ENCODE results near the gene HPSE2. TPM values are rescaled to one million over a fixed set of nuclear protein-coding genes. Genes with fewer than 3 reads are reported as not detected.

HPSE2 gene
- total and polyA plus RNA-seq, 2 of the 8 experiments (the other 6 are each of a cell fraction or from before 2014, with no cell fraction given), result 0.41 to 0.58 TPM

DNA sequence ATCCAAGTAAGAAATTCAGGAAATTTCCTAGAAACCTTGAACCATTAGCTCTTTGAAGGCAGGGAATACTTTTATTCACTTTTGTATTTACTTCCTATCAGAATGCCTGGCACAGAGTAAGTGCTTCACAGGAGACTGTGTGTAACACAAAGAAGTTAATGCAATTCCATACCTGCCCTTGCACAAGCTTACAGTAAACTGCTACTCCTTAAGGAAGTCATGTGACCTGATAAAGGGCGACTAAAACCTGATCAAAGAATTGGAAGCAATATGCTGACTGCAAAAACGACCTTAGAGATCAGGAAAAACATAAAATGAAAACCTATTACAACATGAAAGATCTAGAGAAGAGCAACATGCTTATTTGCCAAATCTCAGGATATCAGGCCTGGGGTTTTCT is 610.7 kb downstream of the HPSE2 start:
- ChIA-PET POLR2A (ENCODE audit: partially characterized antibody) (interaction anchor here (0.7 kb wide), 1 partner anchor 190 kb away, joined by 3 read pairs; no protein-coding TSS in a partner anchor), CTCF (ENCODE audit: partially characterized antibody) (interaction anchor here (0.6 to 1.2 kb wide), 3 partner anchors 21 to 112 kb away, joined by 3 to 4 read pairs (median 3); no protein-coding TSS in a partner anchor)
- Histone ChIP-seq H4K5ac (ENCODE audit: insufficient read length, low read depth, low read length) (no peak overlapping the region), H2AK5ac (ENCODE audit: low read depth, low read length) (no peak overlapping the region), H3K9me3 (ENCODE audit: insufficient read depth in 2 of 2, low read depth in 1 of 2, low read length in 1 of 2) (no peaks in the 10 kb centered on the region), H2BK120ac (replicated peaks; ENCODE audit: low read depth, low read length) (no peak overlapping the region), H3K27me3 (replicated peaks in 1 of 4; ENCODE audit: control insufficient read depth in 3 of 4, extremely low read depth in 1 of 4, insufficient read depth in 3 of 4, low read length in 3 of 4) (no peaks in the 10 kb centered on the region), H3K4me1 (replicated peaks in 1 of 4; ENCODE audit: control insufficient read depth in 3 of 4, insufficient read depth in 4 of 4, low read length in 3 of 4) (peaks cover 0 to 12% (median 9%) of the 10 kb centered on the region in 4 experiments; a peak in 4 of 7 replicates), H3K18ac (ENCODE audit: extremely low read depth, low read length) (no peak overlapping the region), H2BK12ac (ENCODE audit: low read depth, low read length) (no peak overlapping the region), H4K20me1 (replicated peaks in 1 of 2; ENCODE audit: control insufficient read depth in 1 of 2, insufficient read depth in 2 of 2, low read length in 2 of 2) (no peaks in the 10 kb centered on the region), H3K9ac (replicated peaks in 1 of 4; ENCODE audit: extremely low read depth in 1 of 4, low read depth in 3 of 4, low read length in 3 of 4) (no peak overlapping the region), H2BK15ac (ENCODE audit: low read length) (no peak overlapping the region), H3K14ac (ENCODE audit: insufficient read length) (no peak overlapping the region), H2AFZ (ENCODE audit: low read length) (no peak overlapping the region; the same call in 1 of the 2 replicates), H3K79me2 (ENCODE audit: control insufficient read depth in 1 of 2, insufficient read depth in 2 of 2, low read length in 2 of 2) (no peaks in the 10 kb centered on the region), H4K8ac (ENCODE audit: extremely low read depth, insufficient read depth, low read length) (no peak overlapping the region), H3K27ac (ENCODE audit: low read depth, low read length) (no peak overlapping the region), H3K4me2 (ENCODE audit: insufficient read depth in 1 of 2, low read depth in 2 of 2, low read length in 2 of 2) (no peak overlapping the region), H3K79me1 (ENCODE audit: low read depth, low read length) (no peaks in the 10 kb centered on the region), H2BK20ac (ENCODE audit: low read length) (no peak overlapping the region), H3K36me3 (ENCODE audit: control insufficient read depth in 2 of 4, insufficient read depth in 4 of 4, low read length in 3 of 4) (no peaks in the 10 kb centered on the region), H4K91ac (replicated peaks; ENCODE audit: insufficient read length, low read length) (no peak overlapping the region), H3K56ac (replicated peaks; ENCODE audit: insufficient read length, low read depth, low read length) (no peak overlapping the region), H2BK5ac (ENCODE audit: low read depth, low read length) (no peak overlapping the region), H3K4me3 (ENCODE audit: extremely low read depth in 1 of 4, insufficient read depth in 2 of 4, low read depth in 3 of 4, low read length in 4 of 4) (no peak overlapping the region), H3K4ac (replicated peaks; ENCODE audit: insufficient read length, low read depth, low read length) (no peak overlapping the region), H3K23ac (ENCODE audit: insufficient read length) (no peak overlapping the region), H3K23me2 (ENCODE audit: low read depth, low read length) (no peaks in the 10 kb centered on the region)
- FAIRE-seq, result no peak
- WGBS, 2 experiments (ENCODE audit: extremely low coverage in 1 of 2, insufficient coverage in 1 of 2, insufficient read length in 1 of 2, insufficient replicate concordance in 2 of 2, low coverage in 1 of 2, low lambda C conversion rate in 2 of 2, missing lambda C conversion rate in 1 of 2), result 71% methylated on average over 2 of the region's 2 CpGs; no CpG with 5 or more reads in 1 of the 2 experiments
- TF ChIP-seq POLR2AphosphoS5 (IDR thresholded peaks at IDR 0.05; ENCODE audit: low read depth, low read length), result no peak
- no peak for TF ChIP-seq CTBP2 (IDR thresholded peaks at IDR 0.05; ENCODE audit: borderline replicate concordance, insufficient read depth, insufficient read length, low read length)
- TF ChIP-seq ASH2L (IDR thresholded peaks at IDR 0.05; ENCODE audit: low read length), result no peak
- no peak for TF ChIP-seq SAP30 (IDR thresholded peaks at IDR 0.05; ENCODE audit: insufficient read depth, insufficient replicate concordance, low read length)
- no peak for TF ChIP-seq EZH2 (IDR thresholded peaks at IDR 0.05; ENCODE audit: low read depth, low read length, severe bottlenecking)
- TF ChIP-seq BCL11A (IDR thresholded peaks at IDR 0.05; ENCODE audit: low read depth in 2 of 2, low read length in 2 of 2), result no peak
- no peak for TF ChIP-seq TAF7 (optimal IDR thresholded peaks at IDR 0.05; ENCODE audit: borderline replicate concordance, low read depth, low read length)
- TF ChIP-seq SIX5 (IDR thresholded peaks at IDR 0.05; ENCODE audit: low read depth, low read length), result no peak
- TF ChIP-seq, protein P1, sequence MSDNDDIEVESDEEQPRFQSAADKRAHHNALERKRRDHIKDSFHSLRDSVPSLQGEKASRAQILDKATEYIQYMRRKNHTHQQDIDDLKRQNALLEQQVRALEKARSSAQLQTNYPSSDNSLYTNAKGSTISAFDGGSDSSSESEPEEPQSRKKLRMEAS (IDR thresholded peaks at IDR 0.05), result no peak
- no peak for TF ChIP-seq SP4 (IDR thresholded peaks at IDR 0.05; ENCODE audit: low read length)
- DNase-seq (ENCODE audit: low read depth in 1 of 2, low spot score in 2 of 2), result no peak

Data from H1 (cell line).